ENCODE measurements around the gene PHGDH.

PHGDH gene

DNA sequence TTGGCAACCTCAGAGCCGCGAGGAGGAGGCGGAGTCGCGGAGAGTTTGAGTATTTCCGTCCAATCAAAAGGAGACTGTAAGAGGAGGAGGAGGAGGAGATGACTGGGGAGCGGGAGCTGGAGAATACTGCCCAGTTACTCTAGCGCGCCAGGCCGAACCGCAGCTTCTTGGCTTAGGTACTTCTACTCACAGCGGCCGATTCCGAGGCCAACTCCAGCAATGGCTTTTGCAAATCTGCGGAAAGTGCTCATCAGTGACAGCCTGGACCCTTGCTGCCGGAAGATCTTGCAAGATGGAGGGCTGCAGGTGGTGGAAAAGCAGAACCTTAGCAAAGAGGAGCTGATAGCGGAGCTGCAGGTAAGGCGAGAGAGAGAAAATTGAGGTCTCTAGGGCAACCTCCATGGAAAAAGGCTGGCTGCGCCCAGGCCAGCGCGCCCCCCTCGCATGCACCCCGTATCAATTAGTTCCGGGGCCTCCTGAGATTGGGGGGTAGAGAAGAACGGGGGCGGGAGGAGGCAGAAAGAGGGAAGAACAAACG lies at the start of gene PHGDH:
PHGDH (plus strand) TSS at position 131 of the 538 bp plus-strand sequence; CDS start at position 220, 89 bp downstream.
- peak within 1 kb of the TSS; percentile 63 for H3K4me3 ChIP-seq (ENCODE audit: low read depth, low read length)
- TF ChIP-seq CTCF (IDR thresholded peaks at IDR 0.05; ENCODE audit: insufficient read depth, low read depth, low read length, missing control alignments), result no peak
- peak; percentile 60 for DNase-seq (ENCODE audit: low read depth)

DNA sequence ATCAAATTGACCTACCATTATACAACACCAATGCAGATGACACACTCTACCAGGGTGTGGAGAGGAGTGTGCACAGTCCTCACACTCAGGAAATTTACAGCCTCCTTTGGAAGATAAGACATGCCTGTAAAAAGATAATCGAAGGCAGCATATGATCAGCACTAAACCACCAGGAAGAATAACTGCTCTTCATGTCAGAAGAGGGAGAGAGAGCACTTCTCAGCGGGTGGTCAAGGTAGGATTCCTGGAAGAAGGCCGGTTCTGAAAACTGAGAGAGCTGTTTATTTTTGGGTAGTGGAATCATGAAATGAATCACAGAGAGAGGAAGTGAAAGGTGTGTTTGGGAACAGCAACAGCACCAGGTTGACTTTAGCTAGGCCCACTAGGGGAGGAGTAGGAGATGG lies 49.7 kb upstream of the PHGDH start:
- peak; percentile 71 for DNase-seq (ENCODE audit: low read depth)
- TF ChIP-seq CTCF (IDR thresholded peaks at IDR 0.05; ENCODE audit: insufficient read depth, low read depth, low read length, missing control alignments), result no peak
- H3K4me3 ChIP-seq (ENCODE audit: low read depth, low read length), result no peak overlapping the region

- DNase-seq (ENCODE audit: low read depth), result no peak
- no peak for TF ChIP-seq CTCF (IDR thresholded peaks at IDR 0.05; ENCODE audit: insufficient read depth, low read depth, low read length, missing control alignments)
- H3K4me3 ChIP-seq (ENCODE audit: low read depth, low read length), result no peak overlapping the region
These were observed 47.7 kb upstream of the PHGDH start for GRCh38 chr1:119664067-119664466.

- peak; percentile 26 for DNase-seq (ENCODE audit: low read depth)
- TF ChIP-seq CTCF (IDR thresholded peaks at IDR 0.05; ENCODE audit: insufficient read depth, low read depth, low read length, missing control alignments), result no peak
- no peak overlapping the region for H3K4me3 ChIP-seq (ENCODE audit: low read depth, low read length)
These were observed 44.6 kb upstream of the PHGDH start for GRCh38 chr1:119667173-119667572.

DNA sequence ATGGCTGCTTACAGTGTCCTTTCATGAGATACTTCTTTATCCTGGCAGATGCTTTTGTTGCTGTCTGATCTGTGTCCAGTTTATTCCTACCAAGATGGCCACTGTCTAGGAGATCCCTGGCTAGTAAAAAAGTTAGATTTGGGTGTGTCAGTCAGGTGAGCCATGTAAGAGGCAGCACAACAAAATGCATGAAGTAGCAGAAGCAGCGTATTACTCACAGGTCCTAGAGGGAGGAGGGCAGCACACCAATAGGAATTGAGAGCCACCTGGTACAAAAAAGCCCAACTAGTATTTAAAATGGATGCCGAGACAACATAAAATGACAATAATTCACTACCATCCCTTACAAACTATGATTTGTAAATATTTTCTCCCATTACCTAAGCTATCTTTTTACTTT lies 40.8 kb upstream of the PHGDH start:
- H3K4me3 ChIP-seq (ENCODE audit: low read depth, low read length), result no peak overlapping the region
- TF ChIP-seq CTCF (IDR thresholded peaks at IDR 0.05; ENCODE audit: insufficient read depth, low read depth, low read length, missing control alignments), result no peak
- no peak for DNase-seq (ENCODE audit: low read depth)

DNA sequence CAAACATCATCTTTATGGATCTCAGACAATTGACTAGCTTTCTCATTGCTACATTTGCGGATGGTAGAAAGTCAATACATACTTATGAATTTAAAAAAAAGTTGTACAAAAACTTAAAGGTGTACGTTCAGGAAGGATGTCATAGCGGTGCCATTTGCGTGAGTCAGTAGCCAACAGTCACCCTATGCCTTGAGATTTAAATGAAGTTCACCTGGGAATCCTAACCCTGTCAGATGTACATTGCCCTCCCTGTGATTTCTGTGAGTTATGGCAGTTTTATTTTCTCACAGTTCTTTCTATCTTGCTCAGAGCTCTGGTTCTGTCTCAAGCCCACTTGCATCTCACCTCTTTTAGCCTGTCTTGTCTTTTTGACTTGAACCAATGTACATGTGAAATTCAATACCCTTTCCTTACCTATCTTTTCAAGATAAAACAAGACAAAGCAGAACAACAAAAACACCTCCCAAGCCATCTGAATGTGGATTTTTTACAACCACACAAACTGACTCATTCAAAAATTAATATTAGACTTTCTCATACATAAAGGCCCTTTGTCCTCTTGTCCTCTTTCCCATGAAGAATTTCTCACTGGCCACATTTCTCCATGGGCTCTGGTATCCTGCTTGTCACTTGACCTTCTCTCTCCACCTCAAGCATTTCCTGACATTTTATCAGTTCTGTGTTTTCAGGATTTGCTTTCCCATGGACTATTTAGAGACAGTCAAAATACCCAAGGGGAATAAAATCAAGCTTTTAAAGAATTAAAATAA lies 38.4 kb upstream of the PHGDH start:
- DNase-seq (ENCODE audit: low read depth), result no peak
- no peak overlapping the region for H3K4me3 ChIP-seq (ENCODE audit: low read depth, low read length)
- no peak for TF ChIP-seq CTCF (IDR thresholded peaks at IDR 0.05; ENCODE audit: insufficient read depth, low read depth, low read length, missing control alignments)

Data from GM12865 (cell line).